ENCODE data around the gene TAF1C.
"Not testable (repeated sequence)": the region's sequence is repeated elsewhere in the genome, so short reads cannot be mapped to it uniquely, and the experiment has no call there.

The TAF1C gene

DNA sequence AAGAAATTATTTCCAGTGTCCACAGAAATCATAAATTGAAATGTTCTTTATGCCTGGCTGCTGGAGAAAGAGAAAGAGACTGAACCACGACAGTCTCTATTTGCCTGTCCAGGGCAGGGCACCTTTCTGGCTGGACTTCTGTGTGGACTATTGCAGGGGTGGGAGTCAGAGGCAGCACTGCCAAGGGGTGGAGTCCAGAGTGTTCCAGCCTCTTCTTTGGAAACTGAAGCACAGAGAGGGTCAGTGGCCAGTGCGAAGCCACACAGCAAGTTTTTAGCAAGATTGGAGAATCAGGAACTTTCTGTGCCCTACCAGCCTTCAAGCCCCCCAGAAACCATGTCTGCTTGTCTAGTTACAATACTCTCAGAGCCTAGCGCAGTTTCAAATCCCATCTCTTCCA is 37.7 kb upstream of the TAF1C start:
- Histone ChIP-seq H3K9ac (ENCODE audit: low read length) (no peak overlapping the region), H3K9me3 (ENCODE audit: control insufficient read depth, low read length) (no peaks in the 10 kb centered on the region), H3K4me3 (ENCODE audit: low read length) (no peak overlapping the region), H3K36me3 (ENCODE audit: control insufficient read depth, insufficient read depth, low read length, severe bottlenecking) (no peaks in the 10 kb centered on the region), H3K4me1 (ENCODE audit: control insufficient read depth, insufficient read depth, low read length) (peaks cover 6% of the 10 kb centered on the region), H3K27me3 (replicated peaks; ENCODE audit: control insufficient read depth, insufficient read depth, low read length) (peaks cover 11% of the 10 kb centered on the region)
- no peak for DNase-seq (ENCODE audit: low read depth)

DNA sequence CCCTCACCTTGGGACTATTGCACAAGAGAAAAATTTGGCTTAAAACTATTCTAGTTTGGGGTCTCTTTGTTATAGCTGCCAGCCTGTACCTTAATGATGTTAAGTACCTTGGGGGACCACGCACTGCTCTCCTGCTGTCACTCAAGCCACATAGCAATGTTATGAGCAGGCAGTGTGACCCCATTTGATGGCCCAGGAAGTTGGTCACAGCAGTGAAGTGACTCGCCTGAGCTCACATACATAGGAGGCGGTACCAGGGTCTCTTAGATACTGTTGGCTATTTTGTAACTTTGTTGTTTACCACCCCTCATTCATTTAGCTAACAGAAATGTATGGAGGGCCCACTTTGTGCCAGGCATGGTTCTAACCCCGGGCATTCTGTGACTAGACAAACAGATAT is 36.6 kb upstream of the TAF1C start:
- H3K9me3 ChIP-seq (ENCODE audit: control insufficient read depth, low read length) = no peaks in the 10 kb centered on the region
- H3K4me1 ChIP-seq (ENCODE audit: control insufficient read depth, insufficient read depth, low read length) = peaks cover 6% of the 10 kb centered on the region
- no peak for DNase-seq (ENCODE audit: low read depth)
- H3K4me3 ChIP-seq (ENCODE audit: low read length) = no peak overlapping the region
- H3K27me3 ChIP-seq (replicated peaks; ENCODE audit: control insufficient read depth, insufficient read depth, low read length) = peaks cover 19% of the 10 kb centered on the region
- H3K9ac ChIP-seq (ENCODE audit: low read length) = no peak overlapping the region
- H3K36me3 ChIP-seq (ENCODE audit: control insufficient read depth, insufficient read depth, low read length, severe bottlenecking) = no peaks in the 10 kb centered on the region

DNA sequence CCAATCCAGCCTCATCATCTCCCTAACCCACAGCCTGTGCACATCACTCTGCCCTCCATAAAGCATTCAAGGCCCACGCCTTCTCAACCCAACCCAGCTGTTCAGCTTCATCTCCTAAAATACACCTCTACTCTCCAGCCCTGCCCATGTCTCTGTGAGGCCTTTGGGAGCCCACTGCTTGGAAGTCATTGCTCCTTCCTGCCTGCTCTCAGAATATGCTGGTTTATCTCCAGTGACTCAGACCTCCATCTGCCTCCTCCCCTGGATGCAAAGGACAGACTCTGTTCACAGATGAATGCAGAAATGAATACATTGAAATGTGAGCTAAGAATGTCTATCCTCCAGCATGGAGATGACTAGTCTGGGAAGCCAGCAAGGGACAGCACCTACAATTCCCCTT is 34.0 kb upstream of the TAF1C start:
- no peak overlapping the region for H3K4me3 ChIP-seq (ENCODE audit: low read length)
- peak; percentile 42 for DNase-seq (ENCODE audit: low read depth)
- H3K9ac ChIP-seq (ENCODE audit: low read length) = no peak overlapping the region
- peaks cover 30% of the 10 kb centered on the region for H3K27me3 ChIP-seq (replicated peaks; ENCODE audit: control insufficient read depth, insufficient read depth, low read length)
- no peaks in the 10 kb centered on the region for H3K9me3 ChIP-seq (ENCODE audit: control insufficient read depth, low read length)
- no peaks in the 10 kb centered on the region for H3K4me1 ChIP-seq (ENCODE audit: control insufficient read depth, insufficient read depth, low read length)
- no peaks in the 10 kb centered on the region for H3K36me3 ChIP-seq (ENCODE audit: control insufficient read depth, insufficient read depth, low read length, severe bottlenecking)

DNA sequence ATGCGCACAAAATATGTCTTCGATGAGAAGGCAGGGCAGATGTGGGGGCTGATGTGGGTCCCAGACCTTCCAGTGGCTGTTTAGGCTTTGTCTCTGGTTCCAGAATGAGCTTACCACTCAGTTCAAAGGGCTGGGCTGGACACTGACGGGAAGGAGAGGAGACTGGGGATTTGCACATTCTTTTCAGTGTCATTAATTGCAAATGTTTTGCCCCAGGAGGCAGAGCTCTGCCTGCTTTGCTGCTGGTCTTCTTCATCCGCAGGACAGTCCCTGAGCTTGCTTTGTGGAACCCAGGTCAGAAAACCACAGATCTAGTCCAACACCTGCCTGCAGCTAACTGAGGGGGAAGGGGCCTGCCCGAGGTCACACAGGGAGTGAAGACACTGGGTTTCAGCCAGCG is 32.1 kb upstream of the TAF1C start:
- Histone ChIP-seq H3K9me3 (ENCODE audit: control insufficient read depth, low read length) (no peaks in the 10 kb centered on the region), H3K4me3 (ENCODE audit: low read length) (no peak overlapping the region), H3K9ac (ENCODE audit: low read length) (no peak overlapping the region), H3K4me1 (ENCODE audit: control insufficient read depth, insufficient read depth, low read length) (no peaks in the 10 kb centered on the region), H3K27me3 (replicated peaks; ENCODE audit: control insufficient read depth, insufficient read depth, low read length) (peaks cover 36% of the 10 kb centered on the region), H3K36me3 (ENCODE audit: control insufficient read depth, insufficient read depth, low read length, severe bottlenecking) (no peaks in the 10 kb centered on the region)
- DNase-seq (ENCODE audit: low read depth) = no peak

DNA sequence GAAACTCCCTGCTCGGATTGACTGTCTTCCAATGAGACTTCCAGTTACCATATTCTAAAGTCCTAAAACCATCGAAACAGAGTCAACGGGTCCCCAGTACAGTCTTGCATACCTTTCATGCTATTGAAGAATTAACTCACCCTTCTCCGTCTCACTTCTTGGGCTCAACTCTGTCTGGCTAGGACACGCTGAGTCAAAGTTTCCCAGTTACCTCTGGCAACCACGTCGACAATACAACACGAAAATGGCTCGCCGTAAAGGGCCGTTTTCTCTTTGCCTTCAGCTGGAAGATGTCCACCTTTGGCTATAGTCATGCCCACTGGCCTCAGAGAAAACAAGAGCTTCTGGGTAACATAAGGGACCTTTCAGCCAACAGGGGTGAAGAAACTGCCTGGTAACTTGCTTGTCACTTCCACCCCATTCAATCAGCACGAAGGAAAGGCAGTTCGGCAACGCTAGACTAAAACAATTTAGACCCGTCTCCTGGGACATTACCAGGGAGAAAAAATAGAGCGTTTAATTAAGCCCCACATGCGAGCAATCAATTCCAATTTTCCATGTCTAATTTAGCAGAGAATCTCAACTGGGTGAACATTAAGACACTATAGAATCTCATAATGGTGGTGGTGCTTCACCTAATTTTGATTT is 31.4 kb upstream of the TAF1C start:
- no peak for DNase-seq (ENCODE audit: low read depth)
- no peaks in the 10 kb centered on the region for H3K4me1 ChIP-seq (ENCODE audit: control insufficient read depth, insufficient read depth, low read length)

DNA sequence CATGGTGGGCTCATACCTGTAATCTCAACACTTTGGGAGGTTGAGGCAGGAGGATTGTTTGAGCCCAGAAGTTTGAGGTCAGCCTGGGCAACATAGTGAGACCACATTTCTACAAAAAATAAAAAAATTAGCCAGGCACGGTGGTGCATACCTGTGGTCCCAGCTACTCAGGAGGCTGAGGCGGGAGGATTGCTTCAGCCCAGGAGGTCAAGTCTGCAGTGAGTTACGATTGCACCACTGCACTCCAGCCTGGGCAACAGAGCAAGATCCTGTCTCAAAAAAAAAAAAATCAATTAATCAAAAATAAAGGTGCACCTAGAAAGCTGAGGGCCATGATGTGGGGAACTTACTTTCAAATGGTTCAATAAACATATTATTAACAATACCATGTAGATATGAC is 29.3 kb upstream of the TAF1C start:
- not testable (repeated sequence) for H3K4me3 ChIP-seq (ENCODE audit: low read length); H3K36me3 ChIP-seq (ENCODE audit: control insufficient read depth, insufficient read depth, low read length, severe bottlenecking); H3K9me3 ChIP-seq (ENCODE audit: control insufficient read depth, low read length); DNase-seq (ENCODE audit: low read depth); H3K4me1 ChIP-seq (ENCODE audit: control insufficient read depth, insufficient read depth, low read length); H3K9ac ChIP-seq (ENCODE audit: low read length)
- peaks cover 36% of the 10 kb centered on the region for H3K27me3 ChIP-seq (replicated peaks; ENCODE audit: control insufficient read depth, insufficient read depth, low read length)

More for the DNA sequence above, 31.4 kb upstream of the TAF1C start:
- no peak overlapping the region for H3K4me3 ChIP-seq (ENCODE audit: low read length)
- H3K36me3 ChIP-seq (ENCODE audit: control insufficient read depth, insufficient read depth, low read length, severe bottlenecking) = no peaks in the 10 kb centered on the region
- no peaks in the 10 kb centered on the region for H3K9me3 ChIP-seq (ENCODE audit: control insufficient read depth, low read length)
- no peak overlapping the region for H3K9ac ChIP-seq (ENCODE audit: low read length)
- H3K27me3 ChIP-seq (replicated peaks; ENCODE audit: control insufficient read depth, insufficient read depth, low read length) = peaks cover 36% of the 10 kb centered on the region

DNA sequence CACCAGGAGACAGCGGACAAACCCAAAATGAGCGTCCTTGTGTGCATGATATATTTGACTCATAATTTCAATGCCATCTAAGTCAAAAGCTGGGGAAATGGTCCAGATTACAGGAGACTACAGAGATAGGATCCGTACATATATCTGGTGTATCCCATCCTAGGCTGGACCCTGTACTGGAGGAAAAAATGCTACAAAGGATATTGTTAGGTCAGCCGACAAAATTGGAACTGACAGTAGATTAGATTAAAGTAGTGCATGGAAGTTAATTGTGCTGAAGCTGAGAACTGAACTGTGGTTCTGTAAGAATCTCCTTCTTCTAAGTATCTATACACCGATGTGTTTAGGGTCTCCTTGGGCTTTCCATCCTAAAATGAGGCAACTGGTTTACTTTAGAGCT is 28.7 kb upstream of the TAF1C start:
- peaks cover 36% of the 10 kb centered on the region for H3K27me3 ChIP-seq (replicated peaks; ENCODE audit: control insufficient read depth, insufficient read depth, low read length)
- no peaks in the 10 kb centered on the region for H3K9me3 ChIP-seq (ENCODE audit: control insufficient read depth, low read length)
- H3K4me3 ChIP-seq (ENCODE audit: low read length) = no peak overlapping the region
- no peaks in the 10 kb centered on the region for H3K4me1 ChIP-seq (ENCODE audit: control insufficient read depth, insufficient read depth, low read length)
- no peaks in the 10 kb centered on the region for H3K36me3 ChIP-seq (ENCODE audit: control insufficient read depth, insufficient read depth, low read length, severe bottlenecking)
- no peak overlapping the region for H3K9ac ChIP-seq (ENCODE audit: low read length)
- DNase-seq (ENCODE audit: low read depth) = no peak

DNA sequence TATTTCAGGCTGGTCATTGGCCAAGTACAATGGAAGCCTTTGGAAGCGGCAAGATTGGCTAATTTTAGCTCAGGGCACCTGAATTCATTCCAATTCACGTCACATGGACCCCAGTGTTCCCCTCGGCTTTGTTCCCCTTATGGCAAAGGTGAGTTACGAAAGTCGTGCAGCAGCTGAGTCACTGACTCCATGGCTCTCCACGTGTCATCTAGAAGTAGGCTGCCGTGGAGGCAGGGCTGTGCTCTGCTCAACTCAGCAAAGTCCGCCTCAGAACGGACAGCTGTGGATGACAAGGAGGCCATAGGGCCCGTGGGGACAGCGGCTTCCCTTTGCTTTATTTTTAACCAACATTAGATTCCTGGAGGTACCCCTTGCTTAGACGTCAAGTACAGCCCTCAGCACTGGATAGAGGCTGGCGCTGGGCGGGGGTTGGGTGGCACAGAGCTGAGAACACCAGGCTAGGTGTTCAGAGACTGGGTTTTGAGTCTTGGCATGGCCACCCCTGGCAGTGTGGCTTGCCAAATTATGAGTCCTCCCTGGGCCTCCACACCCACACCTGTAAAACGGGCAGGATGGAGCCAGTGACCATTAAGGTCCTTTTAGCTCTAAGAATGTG is 27.7 kb upstream of the TAF1C start:
- Histone ChIP-seq H3K4me1 (ENCODE audit: control insufficient read depth, insufficient read depth, low read length) (no peaks in the 10 kb centered on the region), H3K4me3 (ENCODE audit: low read length) (no peak overlapping the region), H3K9me3 (ENCODE audit: control insufficient read depth, low read length) (no peaks in the 10 kb centered on the region), H3K27me3 (replicated peaks; ENCODE audit: control insufficient read depth, insufficient read depth, low read length) (peaks cover 36% of the 10 kb centered on the region), H3K36me3 (ENCODE audit: control insufficient read depth, insufficient read depth, low read length, severe bottlenecking) (no peaks in the 10 kb centered on the region), H3K9ac (ENCODE audit: low read length) (no peak overlapping the region)
- no peak for DNase-seq (ENCODE audit: low read depth)

DNA sequence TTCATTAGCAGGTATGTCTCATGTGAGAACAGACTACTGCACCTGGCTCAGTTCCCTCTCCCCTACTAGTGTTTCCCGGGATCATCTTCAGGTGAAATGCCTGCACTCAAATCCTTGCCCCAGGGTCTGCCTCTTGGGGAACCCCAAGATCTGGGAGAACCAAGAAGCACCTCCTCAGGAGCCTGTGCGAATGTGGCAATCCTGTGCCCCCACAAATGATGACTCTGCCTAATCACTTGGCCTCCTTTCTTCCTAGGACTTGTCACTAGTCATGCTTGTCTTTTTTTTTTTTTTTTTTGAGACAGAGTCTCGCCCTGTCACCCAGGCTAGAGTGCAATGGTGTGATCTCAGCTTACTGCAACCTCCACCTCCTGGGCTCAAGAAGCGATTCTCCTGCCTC is 25.8 kb upstream of the TAF1C start:
- H3K27me3 ChIP-seq (replicated peaks; ENCODE audit: control insufficient read depth, insufficient read depth, low read length) = peaks cover 26% of the 10 kb centered on the region
- no peak for DNase-seq (ENCODE audit: low read depth)
- no peaks in the 10 kb centered on the region for H3K4me1 ChIP-seq (ENCODE audit: control insufficient read depth, insufficient read depth, low read length)
- no peaks in the 10 kb centered on the region for H3K36me3 ChIP-seq (ENCODE audit: control insufficient read depth, insufficient read depth, low read length, severe bottlenecking)
- no peak overlapping the region for H3K4me3 ChIP-seq (ENCODE audit: low read length)
- no peaks in the 10 kb centered on the region for H3K9me3 ChIP-seq (ENCODE audit: control insufficient read depth, low read length)
- no peak overlapping the region for H3K9ac ChIP-seq (ENCODE audit: low read length)

DNA sequence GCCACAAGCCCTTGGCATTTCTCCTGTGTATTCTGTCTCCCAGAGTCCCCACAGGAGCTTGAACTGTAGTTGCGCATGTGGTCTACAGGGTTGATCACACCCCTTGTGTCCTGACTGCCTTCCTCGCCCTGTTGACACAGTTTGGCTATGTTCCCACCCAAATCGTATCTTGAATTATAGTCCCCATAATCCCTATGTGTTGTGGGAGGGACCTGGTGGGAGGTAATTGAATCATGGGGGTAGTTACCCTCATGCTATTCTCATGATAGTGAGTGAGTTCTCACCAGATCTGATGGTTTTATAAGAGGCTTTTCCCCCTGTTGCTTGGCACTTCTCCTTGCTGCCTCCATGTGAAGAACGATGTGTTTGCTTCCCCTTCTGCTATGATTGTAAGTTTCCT is 25.3 kb upstream of the TAF1C start:
- Histone ChIP-seq H3K4me1 (ENCODE audit: control insufficient read depth, insufficient read depth, low read length) (no peaks in the 10 kb centered on the region), H3K27me3 (replicated peaks; ENCODE audit: control insufficient read depth, insufficient read depth, low read length) (peaks cover 26% of the 10 kb centered on the region), H3K36me3 (ENCODE audit: control insufficient read depth, insufficient read depth, low read length, severe bottlenecking) (no peaks in the 10 kb centered on the region), H3K4me3 (ENCODE audit: low read length) (no peak overlapping the region), H3K9me3 (ENCODE audit: control insufficient read depth, low read length) (no peaks in the 10 kb centered on the region), H3K9ac (ENCODE audit: low read length) (no peak overlapping the region)
- no peak for DNase-seq (ENCODE audit: low read depth)

DNA sequence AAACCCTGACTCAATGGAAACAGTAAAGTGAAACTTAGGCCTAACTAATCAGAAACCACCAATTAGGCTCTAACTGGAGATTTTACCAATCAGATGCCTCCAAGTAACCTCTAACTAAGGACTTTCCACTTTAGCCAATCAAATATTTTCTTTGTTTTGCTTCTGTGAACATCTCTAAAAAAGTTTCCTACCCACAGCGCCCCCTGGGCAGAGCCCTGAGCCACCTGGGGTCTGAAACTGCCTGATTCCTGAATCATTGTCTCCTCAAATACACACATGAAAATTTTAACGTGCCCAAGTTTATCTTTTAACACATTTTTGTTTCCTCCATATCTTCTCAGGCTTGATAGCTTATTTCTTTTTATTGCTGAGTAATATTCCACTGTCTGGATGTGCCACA is 23.1 kb upstream of the TAF1C start:
- Histone ChIP-seq H3K4me3 (ENCODE audit: low read length) (no peak overlapping the region), H3K9me3 (ENCODE audit: control insufficient read depth, low read length) (no peaks in the 10 kb centered on the region), H3K4me1 (ENCODE audit: control insufficient read depth, insufficient read depth, low read length) (no peaks in the 10 kb centered on the region), H3K9ac (ENCODE audit: low read length) (no peak overlapping the region), H3K36me3 (ENCODE audit: control insufficient read depth, insufficient read depth, low read length, severe bottlenecking) (no peaks in the 10 kb centered on the region), H3K27me3 (replicated peaks; ENCODE audit: control insufficient read depth, insufficient read depth, low read length) (peaks cover 31% of the 10 kb centered on the region)
- no peak for DNase-seq (ENCODE audit: low read depth)

DNA sequence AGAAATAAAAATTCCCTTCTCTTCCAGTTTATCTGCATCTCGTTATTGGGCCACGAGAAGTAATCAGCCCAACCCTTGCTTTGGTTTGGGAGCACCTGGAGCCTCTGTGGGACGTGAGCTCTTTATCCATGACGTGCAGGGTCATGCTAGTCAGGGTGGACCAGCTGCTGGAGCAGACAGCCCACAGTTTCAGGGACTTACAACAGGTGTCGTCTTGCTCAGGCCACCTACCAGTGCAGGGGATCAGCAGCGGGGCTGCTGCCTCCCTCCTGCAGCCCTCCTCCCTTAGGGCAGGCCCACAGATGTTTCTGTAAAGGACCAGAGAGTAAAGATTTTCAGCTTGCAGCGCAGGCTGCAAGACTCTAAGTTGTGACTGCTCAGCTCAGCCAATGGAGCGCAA is 21.0 kb upstream of the TAF1C start:
- Histone ChIP-seq H3K36me3 (ENCODE audit: control insufficient read depth, insufficient read depth, low read length, severe bottlenecking) (no peaks in the 10 kb centered on the region), H3K4me3 (ENCODE audit: low read length) (no peak overlapping the region), H3K27me3 (replicated peaks; ENCODE audit: control insufficient read depth, insufficient read depth, low read length) (peaks cover 27% of the 10 kb centered on the region), H3K9me3 (ENCODE audit: control insufficient read depth, low read length) (no peaks in the 10 kb centered on the region), H3K4me1 (ENCODE audit: control insufficient read depth, insufficient read depth, low read length) (no peaks in the 10 kb centered on the region), H3K9ac (ENCODE audit: low read length) (no peak overlapping the region)
- no peak for DNase-seq (ENCODE audit: low read depth)

All from adipocyte (in vitro differentiated cells).